HT1080 (cell line): ENCODE measurements around the gene MTMR4. TPM values are rescaled to one million over a fixed set of nuclear protein-coding genes. Genes with fewer than 3 reads are reported as not detected.

Experiments
- total RNA-seq: library from RNA; depleted of rRNA; stranded (reverse); fragments of >200 nt; shearing (Covaris generic); gene quantifications from 2 replicates; pipeline ENCODE4 v1.2.3, GENCODE V29; 2014; rRNA removed

The MTMR4 gene
- total RNA-seq, 1 experiment from 2014 or later = 34.4 TPM

Other genes starting within 250 kb of the MTMR4 start
- not detected in 2 replicates for gene MPO, start 233.7 kb downstream of the MTMR4 start, total RNA-seq
- gene TSPOAP1, start 185.8 kb downstream of the MTMR4 start, total RNA-seq = 1.8 and 2.3 TPM in 2 replicates
- gene SUPT4H1, start 162.4 kb downstream of the MTMR4 start, total RNA-seq = 157 and 168 TPM in 2 replicates
- gene RNF43, start 97.1 kb downstream of the MTMR4 start, total RNA-seq = 0.14 TPM in 1 of 2 replicates, not detected in the other
- gene HSF5, start 26.2 kb downstream of the MTMR4 start, total RNA-seq = not detected in 2 replicates
- gene TEX14, start 177.4 kb upstream of the MTMR4 start, total RNA-seq = 2.5 and 2.7 TPM in 2 replicates
- gene RAD51C, start 178.0 kb upstream of the MTMR4 start, total RNA-seq = 59.6 and 78.1 TPM in 2 replicates
- gene PPM1E, start 241.2 kb upstream of the MTMR4 start, total RNA-seq = 0.43 and 0.47 TPM in 2 replicates